ENCODE data around the gene CPO.
A peak's percentile ranks its signal among the peaks of the same experiment; 100 is the strongest.
"Not testable (repeated sequence)": the region's sequence is repeated elsewhere in the genome, so short reads cannot be mapped to it uniquely, and the experiment has no call there.

The CPO gene

GRCh38 chr2:206942592-206943478, 3.5 kb downstream of the CPO start:
- no peak for TF ChIP-seq CTCF (conservative IDR thresholded peaks at IDR 0.05; ENCODE audit: low read depth)
- CTCF ChIA-PET = no interaction called here
- no peak for DNase-seq (ENCODE audit: low spot score)
- H3K27ac ChIP-seq = no peak overlapping the region
- POLR2A ChIA-PET (ENCODE audit: low non-redundant PET) = no interaction called here

GRCh38 chr2:206953404-206953803, 14.1 kb downstream of the CPO start:
- POLR2A ChIA-PET (ENCODE audit: low non-redundant PET); H3K27ac ChIP-seq; CTCF ChIA-PET; DNase-seq (ENCODE audit: low spot score): not testable (repeated sequence)

GRCh38 chr2:206955253-206955652, 15.9 kb downstream of the CPO start:
- DNase-seq (ENCODE audit: low spot score) = no peak
- no peak for TF ChIP-seq CTCF (conservative IDR thresholded peaks at IDR 0.05; ENCODE audit: low read depth)
- no peak overlapping the region for H3K27ac ChIP-seq
- CTCF ChIA-PET = no interaction called here
- POLR2A ChIA-PET (ENCODE audit: low non-redundant PET) = no interaction called here

- DNase-seq (ENCODE audit: low spot score) = no peak
- H3K27ac ChIP-seq = no peak overlapping the region
- no peak for TF ChIP-seq CTCF (conservative IDR thresholded peaks at IDR 0.05; ENCODE audit: low read depth)
- ChIA-PET CTCF (no interaction called here), POLR2A (ENCODE audit: low non-redundant PET) (no interaction called here)
Observed at GRCh38 chr2:206958261-206958660, 18.9 kb downstream of the CPO start.

GRCh38 chr2:206962966-206963365, 23.6 kb downstream of the CPO start:
- ChIA-PET CTCF (no interaction called here), POLR2A (ENCODE audit: low non-redundant PET) (no interaction called here)
- H3K27ac ChIP-seq = no peak overlapping the region
- no peak for TF ChIP-seq CTCF (conservative IDR thresholded peaks at IDR 0.05; ENCODE audit: low read depth)
- no peak for DNase-seq (ENCODE audit: low spot score)

GRCh38 chr2:206968134-206969086, 29.1 kb downstream of the CPO start:
- TF ChIP-seq CTCF (conservative IDR thresholded peaks at IDR 0.05; ENCODE audit: low read depth) = no peak
- POLR2A ChIA-PET (ENCODE audit: low non-redundant PET) = no interaction called here
- H3K27ac ChIP-seq = no peak overlapping the region
- CTCF ChIA-PET = no interaction called here
- peak; percentile 38 for DNase-seq (ENCODE audit: low spot score)
